Aorta (tissue), 5 donors: Measurements from ENCODE around the gene PKNOX2. TPM values are rescaled to one million over a fixed set of nuclear protein-coding genes. Genes with fewer than 3 reads are reported as not detected.

Source experiments
- ATAC-seq: fragments of 200-7000 bp; cut with Tn5 transposase; one replicate; pipeline ENCODE4 v1.9.1; 2022; ENCODE audit warnings: moderate library complexity; ENCODE audit not compliant: low FRiP score
- DNase-seq, 2 donors: peaks; one replicate each; pipeline ENCODE4 v3.0.0-alpha.2; 2020
- H3K27ac ChIP-seq, 2 donors: one replicate each; pipeline ENCODE4 v1.5.1; 2013; ENCODE audit warnings: low read length in 2 of 2, mild to moderate bottlenecking in 2 of 2, moderate library complexity in 2 of 2, control low read depth in 1 of 2, inconsistent platforms in 1 of 2, low read depth in 1 of 2
- H3K27me3 ChIP-seq, 2 donors: one replicate each; pipeline ENCODE4 v1.6.1; 2013; ENCODE audit warnings: control low read depth in 1 of 2, low read length in 1 of 2, mild to moderate bottlenecking in 1 of 2, moderate library complexity in 1 of 2; ENCODE audit not compliant: insufficient read depth in 2 of 2, control insufficient read depth in 1 of 2
- H3K36me3 ChIP-seq, 2 donors: one replicate each; pipeline ENCODE4 v1.6.1; 2013; ENCODE audit warnings: control low read depth in 1 of 2, low read length in 1 of 2, mild to moderate bottlenecking in 1 of 2; ENCODE audit not compliant: insufficient read depth in 2 of 2, control insufficient read depth in 1 of 2
- H3K4me1 ChIP-seq, 2 donors: one replicate each; pipeline ENCODE4 v1.6.1; 2013; ENCODE audit warnings: low read length in 2 of 2, control low read depth in 1 of 2, mild to moderate bottlenecking in 1 of 2, moderate library complexity in 1 of 2; ENCODE audit not compliant: insufficient read depth in 2 of 2, control insufficient read depth in 1 of 2
- H3K4me3 ChIP-seq, 2 donors: one replicate each; pipeline ENCODE4 v1.5.1; 2013; ENCODE audit warnings: low read length in 2 of 2, control low read depth in 1 of 2, mild to moderate bottlenecking in 1 of 2
- H3K9me3 ChIP-seq: one replicate; pipeline ENCODE4 v1.6.1; 2013; ENCODE audit warnings: mild to moderate bottlenecking, low read length; ENCODE audit not compliant: control insufficient read depth
- WGBS, 2 donors: extraction: QIAGEN DNeasy Blood & Tissue Kit; methylation state at CpG; one replicate each; pipeline ENCODE4 v1.1.7; 2013; 5-methylcytosine and 5-hydroxymethylcytosine counted together
- intact Hi-C, 2 donors: fragments of 100-400 bp; cut with DNase I; formaldehyde crosslinking; loops; one replicate each; pipeline versions ENCODE4 v1.14.2 to v1.15.0; 2022
- polyA plus RNA-seq, 2 donors: library from polyadenylated mRNA; stranded (reverse); fragments of 200-250 nt; gene quantifications; one replicate each; pipeline ENCODE4 v1.2.3, GENCODE V29; 2013
- total RNA-seq, 2 donors: library from RNA; stranded (reverse); fragmentation: NEBNext Ultra II Directional; extraction: Animal tissue kit (Norgen Biotek cat#: 25700); gene quantifications; one replicate each; pipeline ENCODE4 v1.2.1, GENCODE V29; 2021
- donor health status: healthy with polysubstance abuse.
- donor health status: Bipolar disorder and iron deficiency.
- donor health status: DM: no; HTN: no; CAD: no.
- donor health status: DM: no; HTN: no; CAD: no.
- donor health status: DM: yes; HTN: yes; CAD: no.

The PKNOX2 gene
- total and polyA plus RNA-seq, 4 donors, result 1.8 to 19.8 (median 5.8) TPM

- Histone ChIP-seq H3K27me3 (no peaks in the 10 kb centered on the region), H3K9me3 (no peaks in the 10 kb centered on the region), H3K36me3 (no peaks in the 10 kb centered on the region), H3K4me3 (no peak overlapping the region), H3K4me1 (no peaks in the 10 kb centered on the region), H3K27ac (no peak overlapping the region)
- DNase-seq (no peak), ATAC-seq (no peak)
- intact Hi-C loops, result no loop called here
- 85 to 96% methylated on average over 1 of the region's 1 CpG for WGBS, 2 donors
These were observed 155.1 kb downstream of the PKNOX2 start for GRCh38 chr11:125319649-125320048.

- DNase-seq (no peak), ATAC-seq (no peak)
- 90 to 93% methylated on average over 4 of the region's 4 CpGs for WGBS, 2 donors
These were observed 156.0 kb downstream of the PKNOX2 start for GRCh38 chr11:125320347-125321076.

GRCh38 chr11:125322289-125322688 is 157.7 kb downstream of the PKNOX2 start:
- no peak overlapping the region for H3K27ac ChIP-seq
- ATAC-seq (no peak), DNase-seq (no peak)
- H3K4me3 ChIP-seq, result no peak overlapping the region
- H3K4me1 ChIP-seq, result no peaks in the 10 kb centered on the region
- H3K36me3 ChIP-seq, result no peaks in the 10 kb centered on the region
- H3K27me3 ChIP-seq, result no peaks in the 10 kb centered on the region
- WGBS, 2 donors, result 86 to 91% methylated on average over 8 of the region's 8 CpGs
- intact Hi-C loops, result no loop called here
- H3K9me3 ChIP-seq, result no peaks in the 10 kb centered on the region

More at GRCh38 chr11:125320347-125321076, 156.0 kb downstream of the PKNOX2 start:
- Histone ChIP-seq H3K4me3 (no peak overlapping the region), H3K27me3 (no peaks in the 10 kb centered on the region), H3K9me3 (no peaks in the 10 kb centered on the region), H3K27ac (no peak overlapping the region), H3K4me1 (no peaks in the 10 kb centered on the region), H3K36me3 (no peaks in the 10 kb centered on the region)
- intact Hi-C loops, result no loop called here

GRCh38 chr11:125325196-125325595 is 160.6 kb downstream of the PKNOX2 start:
- WGBS, 2 donors, result 91 to 96% methylated on average over 3 of the region's 3 CpGs
- Histone ChIP-seq H3K9me3 (no peaks in the 10 kb centered on the region), H3K27ac (no peak overlapping the region), H3K4me1 (no peaks in the 10 kb centered on the region), H3K4me3 (no peak overlapping the region), H3K36me3 (no peaks in the 10 kb centered on the region), H3K27me3 (no peaks in the 10 kb centered on the region)
- DNase-seq (peak in 1 of 2 donors; percentile 9), ATAC-seq (no peak)
- intact Hi-C loops, result no loop called here

GRCh38 chr11:125326126-125326525 is 161.6 kb downstream of the PKNOX2 start:
- Histone ChIP-seq H3K27ac (no peak overlapping the region), H3K9me3 (no peaks in the 10 kb centered on the region), H3K4me3 (no peak overlapping the region), H3K4me1 (no peaks in the 10 kb centered on the region), H3K27me3 (no peaks in the 10 kb centered on the region), H3K36me3 (no peaks in the 10 kb centered on the region)
- no peak for ATAC-seq
- WGBS, 2 donors, result 96 to 98% methylated on average over 4 of the region's 4 CpGs
- peak in 1 of 2 donors; percentile 30 for DNase-seq
- intact Hi-C loops, result no loop called here

- WGBS, 2 donors, result 85 to 88% methylated on average over 7 of the region's 7 CpGs
- no peaks in the 10 kb centered on the region for H3K4me1 ChIP-seq
- no peaks in the 10 kb centered on the region for H3K36me3 ChIP-seq
- DNase-seq (peak in 1 of 2 donors; percentile 49), ATAC-seq (no peak)
- intact Hi-C loops, result no loop called here
- H3K9me3 ChIP-seq, result no peaks in the 10 kb centered on the region
- H3K27ac ChIP-seq, result no peak overlapping the region
- H3K27me3 ChIP-seq, result no peaks in the 10 kb centered on the region
- H3K4me3 ChIP-seq, result no peak overlapping the region
These were observed 163.1 kb downstream of the PKNOX2 start for GRCh38 chr11:125327518-125328224.

- H3K4me3 ChIP-seq, result no peak overlapping the region
- intact Hi-C loops, result no loop called here
- no peak for ATAC-seq
- no peaks in the 10 kb centered on the region for H3K27me3 ChIP-seq
- no peak overlapping the region for H3K27ac ChIP-seq
- 100% methylated on average over 1 of the region's 1 CpG for WGBS, 2 donors
- H3K9me3 ChIP-seq, result no peaks in the 10 kb centered on the region
- H3K4me1 ChIP-seq, result no peaks in the 10 kb centered on the region
- no peak for DNase-seq
- no peaks in the 10 kb centered on the region for H3K36me3 ChIP-seq
These were observed 163.7 kb downstream of the PKNOX2 start for GRCh38 chr11:125328225-125328580.

GRCh38 chr11:125329786-125330185 is 165.2 kb downstream of the PKNOX2 start:
- WGBS, 2 donors, result 91 to 93% methylated on average over 9 of the region's 9 CpGs
- Histone ChIP-seq H3K4me3 (no peak overlapping the region), H3K4me1 (no peaks in the 10 kb centered on the region), H3K27me3 (no peaks in the 10 kb centered on the region), H3K36me3 (no peaks in the 10 kb centered on the region), H3K9me3 (no peaks in the 10 kb centered on the region), H3K27ac (no peak overlapping the region)
- DNase-seq (peak in 1 of 2 donors; percentile 66), ATAC-seq (no peak)
- intact Hi-C loops, result no loop called here
